Astrocyte of the spinal cord (primary cell): Measurements from ENCODE around the gene PIK3C2G.

Experiments
- DNase-seq: peaks from one replicate; pipeline ENCODE4 v3.0.0; 2011; ENCODE audit warnings: low read depth, low spot score
- H3K4me3 ChIP-seq: 2 replicates; pipeline ENCODE4 v1.5.1; 2011; ENCODE audit warnings: low read depth, mild to moderate bottlenecking, low read length, moderate library complexity
- in situ Hi-C: cut with HindIII; loops from 2 replicates; pipeline ENCODE4 v1.10.0; 2017; ENCODE audit warnings: low sequenced_read_pairs
- TF ChIP-seq, protein P1 (sequence below): IDR thresholded peaks from 2 replicates; pipeline ENCODE4 v1.5.1; 2012; ENCODE audit warnings: low read depth, mild to moderate bottlenecking, low read length, inconsistent platforms

PIK3C2G gene

DNA sequence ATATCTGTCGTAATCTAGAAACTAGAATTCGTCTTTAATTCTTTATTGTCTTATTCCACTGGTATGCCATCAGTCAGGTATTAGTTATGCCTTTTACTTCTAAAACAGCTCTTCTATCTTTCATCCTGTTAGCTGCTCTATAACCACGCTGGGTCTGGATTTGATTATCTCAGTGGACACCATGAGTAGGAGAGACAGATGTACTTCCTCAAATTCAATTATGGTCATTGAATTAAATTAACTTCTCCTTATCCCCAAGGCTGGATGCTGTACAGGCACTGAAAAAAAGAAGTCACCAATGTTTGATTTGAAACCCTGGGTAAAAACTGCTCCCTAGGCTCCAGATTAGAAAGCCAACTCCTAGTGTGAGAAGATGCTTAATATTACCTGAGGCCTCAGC, 107.3 kb downstream of the PIK3C2G start:
- in situ Hi-C loops: no loop called here
- H3K4me3 ChIP-seq: no peak overlapping the region
- TF ChIP-seq, protein P1, sequence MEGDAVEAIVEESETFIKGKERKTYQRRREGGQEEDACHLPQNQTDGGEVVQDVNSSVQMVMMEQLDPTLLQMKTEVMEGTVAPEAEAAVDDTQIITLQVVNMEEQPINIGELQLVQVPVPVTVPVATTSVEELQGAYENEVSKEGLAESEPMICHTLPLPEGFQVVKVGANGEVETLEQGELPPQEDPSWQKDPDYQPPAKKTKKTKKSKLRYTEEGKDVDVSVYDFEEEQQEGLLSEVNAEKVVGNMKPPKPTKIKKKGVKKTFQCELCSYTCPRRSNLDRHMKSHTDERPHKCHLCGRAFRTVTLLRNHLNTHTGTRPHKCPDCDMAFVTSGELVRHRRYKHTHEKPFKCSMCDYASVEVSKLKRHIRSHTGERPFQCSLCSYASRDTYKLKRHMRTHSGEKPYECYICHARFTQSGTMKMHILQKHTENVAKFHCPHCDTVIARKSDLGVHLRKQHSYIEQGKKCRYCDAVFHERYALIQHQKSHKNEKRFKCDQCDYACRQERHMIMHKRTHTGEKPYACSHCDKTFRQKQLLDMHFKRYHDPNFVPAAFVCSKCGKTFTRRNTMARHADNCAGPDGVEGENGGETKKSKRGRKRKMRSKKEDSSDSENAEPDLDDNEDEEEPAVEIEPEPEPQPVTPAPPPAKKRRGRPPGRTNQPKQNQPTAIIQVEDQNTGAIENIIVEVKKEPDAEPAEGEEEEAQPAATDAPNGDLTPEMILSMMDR: no peak
- no peak for DNase-seq

DNA sequence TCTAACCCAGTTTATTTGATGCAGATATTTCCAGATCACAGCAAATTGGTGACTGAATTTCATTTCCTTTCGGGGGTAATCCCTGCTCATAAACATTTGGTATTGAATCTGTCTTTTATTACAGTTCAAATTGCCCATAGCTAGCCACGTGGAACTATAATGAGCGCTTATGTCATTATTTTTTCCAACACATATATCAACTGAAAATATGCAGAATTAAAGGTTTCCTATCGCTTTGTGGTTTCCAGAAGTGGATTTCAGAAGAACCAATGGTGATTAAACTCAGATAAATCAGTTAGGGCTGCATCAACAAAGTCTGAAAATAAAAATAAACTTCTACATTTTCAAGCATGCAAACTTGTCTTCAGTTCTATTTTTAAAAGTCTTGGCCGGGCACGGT, 111.9 kb downstream of the PIK3C2G start:
- in situ Hi-C loops: no loop called here
- TF ChIP-seq, protein P1: no peak
- DNase-seq: no peak
- no peak overlapping the region for H3K4me3 ChIP-seq

DNA sequence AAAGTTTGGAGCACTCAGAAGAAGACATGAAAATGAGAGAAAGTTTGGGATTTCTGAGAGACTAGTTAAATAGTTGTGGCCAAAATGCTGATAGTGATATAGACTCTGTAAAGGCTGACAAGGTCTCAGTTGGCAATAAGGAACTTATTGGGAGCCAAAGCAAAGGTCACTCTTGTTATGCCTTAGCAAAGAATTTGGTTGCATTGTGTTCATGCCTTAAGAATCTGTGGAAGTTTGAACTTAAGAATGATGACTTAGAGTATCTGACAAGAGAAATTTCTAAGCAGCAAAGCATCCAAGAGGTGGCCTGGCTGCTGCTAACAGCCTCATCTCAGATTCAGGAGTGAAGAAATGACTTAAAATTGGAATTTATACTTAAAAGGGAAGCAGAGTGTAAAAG, 113.8 kb downstream of the PIK3C2G start:
- TF ChIP-seq, protein P1: no peak
- in situ Hi-C loops: no loop called here

DNA sequence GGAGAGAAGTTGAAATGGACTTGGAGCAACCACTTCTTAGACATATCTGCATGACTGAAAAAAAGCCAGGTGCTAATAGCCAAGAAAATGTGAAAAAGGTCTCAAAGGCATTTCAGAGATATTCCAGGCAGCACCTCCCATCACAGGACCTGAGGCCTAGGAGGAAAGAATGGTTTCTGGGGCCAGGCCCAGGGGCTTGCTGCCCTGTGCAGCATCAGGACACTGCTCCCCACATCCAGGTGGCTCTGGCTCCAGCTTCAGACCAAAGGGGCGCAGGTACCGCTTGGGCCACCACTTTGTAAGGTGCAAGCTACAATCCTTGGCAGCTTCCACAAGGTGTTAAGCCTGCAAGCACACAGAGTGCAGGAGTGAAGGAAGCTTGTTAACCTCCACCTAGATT, 114.3 kb downstream of the PIK3C2G start:
- in situ Hi-C loops: no loop called here
- no peak overlapping the region for H3K4me3 ChIP-seq
- TF ChIP-seq, protein P1: no peak
- no peak for DNase-seq

More for the DNA sequence above, 113.8 kb downstream of the PIK3C2G start:
- DNase-seq: no peak
- H3K4me3 ChIP-seq: no peak overlapping the region

DNA sequence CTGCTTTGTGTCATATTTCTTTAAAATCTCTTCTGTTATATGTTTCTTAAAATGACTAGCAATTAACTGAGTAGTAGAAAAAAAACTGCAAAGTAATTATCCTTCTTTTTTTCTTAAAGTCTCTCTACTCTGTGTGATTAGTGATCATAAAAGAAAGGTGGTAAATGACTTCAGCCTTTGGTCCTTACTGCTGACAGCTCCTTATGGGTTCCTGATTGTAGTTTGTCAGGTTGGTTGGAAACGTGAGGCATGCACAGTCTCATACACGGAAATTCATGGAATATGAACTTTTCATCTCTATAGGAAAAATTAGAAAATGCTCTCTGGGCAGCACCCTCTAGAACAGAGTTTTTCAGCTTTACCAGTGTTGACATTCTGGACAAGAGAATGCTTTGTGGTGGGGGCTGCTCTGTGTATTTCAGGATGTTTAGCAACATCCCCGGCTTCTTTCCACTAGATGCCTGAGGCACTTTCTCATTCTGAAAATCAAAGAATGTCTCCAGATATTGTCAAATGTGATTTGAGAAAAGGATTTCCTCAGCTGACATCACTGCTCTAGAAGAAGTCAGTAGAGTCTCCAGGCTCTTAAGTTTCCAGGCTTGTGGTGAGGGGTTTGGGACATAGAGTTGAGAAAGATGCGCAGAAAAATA, 121.0 kb downstream of the PIK3C2G start:
- no peak for DNase-seq
- in situ Hi-C loops: no loop called here
- no peak overlapping the region for H3K4me3 ChIP-seq
- TF ChIP-seq, protein P1: no peak

DNA sequence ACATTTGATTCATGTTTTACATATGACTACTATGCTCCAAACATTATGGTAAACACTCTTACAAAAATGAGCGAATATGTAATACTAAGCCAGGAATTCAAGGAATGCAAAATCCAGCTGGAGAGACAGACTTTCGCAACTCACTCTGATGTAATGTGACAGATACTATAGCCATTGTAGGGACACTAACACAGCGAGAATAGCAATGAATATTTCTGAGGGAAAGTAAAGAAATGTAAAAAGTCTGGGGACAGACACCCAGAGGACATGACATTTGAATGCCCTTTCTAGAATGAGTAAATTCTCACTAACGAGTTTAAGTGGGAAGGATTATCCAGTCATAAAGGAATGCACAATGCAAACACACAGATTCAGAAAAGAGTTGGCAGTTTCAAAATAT, 121.9 kb downstream of the PIK3C2G start:
- in situ Hi-C loops: no loop called here
- TF ChIP-seq, protein P1: no peak
- DNase-seq: peak; percentile 83
- no peak overlapping the region for H3K4me3 ChIP-seq
